ENCODE data around the gene PADI3.
A peak's percentile ranks its signal among the peaks of the same experiment; 100 is the strongest.

Gene PADI3

GRCh38 chr1:17244821-17245740 is 3.8 kb upstream of the PADI3 start:
- peak; percentile 25 for DNase-seq

GRCh38 chr1:17245816-17246325 is 3.0 kb upstream of the PADI3 start:
- DNase-seq = no peak

- no peak for DNase-seq
Observed at GRCh38 chr1:17246971-17247370, 1.9 kb upstream of the PADI3 start.

- no peak for DNase-seq
Observed at GRCh38 chr1:17250601-17251000, 1.7 kb downstream of the PADI3 start.

- no peak for DNase-seq
Observed at GRCh38 chr1:17251246-17251645, 2.3 kb downstream of the PADI3 start.

GRCh38 chr1:17251701-17252376 is 2.9 kb downstream of the PADI3 start:
- DNase-seq = no peak

- no peak for DNase-seq
Observed at GRCh38 chr1:17255336-17255735, 6.4 kb downstream of the PADI3 start.

- no peak for DNase-seq
Observed at GRCh38 chr1:17258116-17258757, 9.3 kb downstream of the PADI3 start.

GRCh38 chr1:17258758-17259130 is 9.8 kb downstream of the PADI3 start:
- no peak for DNase-seq

- DNase-seq = peak; percentile 33
Observed at GRCh38 chr1:17259233-17259873, 10.5 kb downstream of the PADI3 start.

GRCh38 chr1:17260264-17260663 is 11.4 kb downstream of the PADI3 start:
- DNase-seq = no peak

- DNase-seq = no peak
Observed at GRCh38 chr1:17260738-17261137, 11.8 kb downstream of the PADI3 start.

- no peak for DNase-seq
Observed at GRCh38 chr1:17263936-17264335, 15.0 kb downstream of the PADI3 start.

GRCh38 chr1:17264470-17264869 is 15.6 kb downstream of the PADI3 start:
- DNase-seq = no peak

GRCh38 chr1:17265162-17265561 is 16.3 kb downstream of the PADI3 start:
- no peak for DNase-seq

GRCh38 chr1:17265950-17266349 is 17.1 kb downstream of the PADI3 start:
- DNase-seq = no peak

- DNase-seq = no peak
Observed at GRCh38 chr1:17270891-17271765, 22.2 kb downstream of the PADI3 start.

GRCh38 chr1:17272066-17272465 is 23.2 kb downstream of the PADI3 start:
- DNase-seq = no peak

- no peak for DNase-seq
Observed at GRCh38 chr1:17272646-17273045, 23.7 kb downstream of the PADI3 start.

- no peak for DNase-seq
Observed at GRCh38 chr1:17273096-17273495, 24.2 kb downstream of the PADI3 start.

GRCh38 chr1:17274186-17275170 is 25.6 kb downstream of the PADI3 start:
- DNase-seq = peak; percentile 66
